HG03060 (cell line): ENCODE data around the gene NAALADL2.

Experiments
- ATAC-seq: cut with Tn5 transposase; IDR thresholded peaks from one replicate; pipeline ENCODE4 v1.9.1; 2021; ENCODE audit warnings: low read depth, moderate number of reproducible peaks; ENCODE audit not compliant: unreplicated experiment

NAALADL2 gene

DNA sequence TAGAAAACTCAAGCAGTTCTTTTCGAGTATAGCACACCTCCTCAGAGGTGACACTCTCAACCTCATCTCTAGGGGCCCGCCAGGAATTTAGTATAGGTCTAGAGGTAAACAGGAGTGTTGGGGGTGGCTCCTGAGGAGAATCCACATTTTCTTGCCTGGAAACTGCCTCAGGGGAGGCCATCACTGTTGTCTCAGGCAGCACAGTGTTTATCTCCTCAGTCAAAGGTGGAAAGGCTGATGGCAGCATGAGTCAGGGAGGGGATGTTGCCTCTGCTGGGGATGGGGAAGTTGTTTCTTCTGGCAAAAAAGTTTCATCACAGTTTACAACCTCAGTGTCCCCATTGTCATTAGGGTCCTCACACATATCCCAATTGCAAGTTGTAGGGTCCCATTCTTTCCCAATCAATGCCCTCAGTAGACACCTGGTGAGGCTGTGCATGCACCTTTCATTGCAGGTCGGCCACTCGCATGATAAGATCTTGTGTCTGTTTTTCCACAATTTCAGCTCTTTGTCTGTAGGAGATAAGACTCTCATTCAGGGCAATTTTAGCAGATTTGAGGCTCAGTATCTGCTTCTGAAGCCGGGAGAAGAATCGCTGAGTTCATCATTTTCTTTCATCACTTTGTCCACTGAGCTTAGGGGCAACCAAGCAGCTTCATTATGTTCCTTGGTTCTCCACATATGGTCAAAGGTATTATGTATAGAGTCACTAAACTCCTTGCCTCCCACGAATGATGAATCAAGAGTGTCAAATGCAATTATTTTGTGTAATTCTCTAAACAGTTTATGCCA lies 25.8 kb downstream of the NAALADL2 start:
- ATAC-seq: no peak

DNA sequence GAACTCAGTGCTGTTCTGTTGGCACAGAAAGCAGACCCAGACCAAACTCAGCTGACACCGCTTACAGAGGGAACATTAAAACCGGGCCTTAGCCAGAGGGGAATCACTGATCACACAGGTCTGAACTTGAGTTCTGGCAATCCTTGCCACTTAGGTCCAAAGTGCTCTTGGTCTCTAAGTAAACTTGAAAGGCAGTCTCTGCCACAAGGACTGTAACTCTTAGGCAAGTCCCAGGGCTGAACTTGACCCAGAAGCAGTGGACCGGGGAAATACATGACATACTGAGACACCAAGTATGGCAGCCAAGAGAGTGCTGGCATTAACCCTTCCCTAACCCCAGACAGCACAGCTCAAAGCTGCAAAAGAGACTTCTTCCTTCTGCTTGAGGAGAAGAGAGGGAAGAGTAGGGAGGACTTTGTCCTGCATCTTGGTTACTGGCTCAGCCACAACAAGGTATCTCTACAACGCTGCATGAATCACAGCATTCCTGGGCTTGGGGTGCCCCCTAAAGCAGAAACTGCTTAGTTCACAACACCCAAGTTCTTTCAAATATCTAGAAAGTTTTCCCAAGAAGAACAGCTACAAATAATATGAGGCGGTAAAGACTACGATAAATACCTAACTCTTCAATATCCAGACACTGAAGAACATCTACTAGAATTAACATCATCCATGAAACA lies 32.5 kb downstream of the NAALADL2 start:
- ATAC-seq: no peak

DNA sequence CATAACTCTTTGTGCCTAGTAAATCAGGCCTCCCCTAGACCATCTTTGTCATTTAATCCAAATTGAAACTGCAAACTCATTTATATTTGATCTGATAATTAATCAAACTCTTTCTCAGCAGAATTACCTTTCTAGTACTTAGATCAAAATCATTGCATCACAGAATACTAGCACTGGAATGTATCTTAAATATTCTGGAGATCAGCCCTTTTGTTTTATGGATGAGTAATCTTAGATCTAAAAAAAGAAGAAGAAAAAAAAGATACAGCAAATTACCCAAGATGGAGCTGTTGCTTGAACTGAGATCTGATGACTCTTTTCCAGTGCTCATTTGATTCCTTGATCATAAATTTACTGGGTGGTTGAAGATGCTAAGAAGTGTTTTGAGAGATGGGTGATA lies 47.9 kb downstream of the NAALADL2 start:
- no peak for ATAC-seq

DNA sequence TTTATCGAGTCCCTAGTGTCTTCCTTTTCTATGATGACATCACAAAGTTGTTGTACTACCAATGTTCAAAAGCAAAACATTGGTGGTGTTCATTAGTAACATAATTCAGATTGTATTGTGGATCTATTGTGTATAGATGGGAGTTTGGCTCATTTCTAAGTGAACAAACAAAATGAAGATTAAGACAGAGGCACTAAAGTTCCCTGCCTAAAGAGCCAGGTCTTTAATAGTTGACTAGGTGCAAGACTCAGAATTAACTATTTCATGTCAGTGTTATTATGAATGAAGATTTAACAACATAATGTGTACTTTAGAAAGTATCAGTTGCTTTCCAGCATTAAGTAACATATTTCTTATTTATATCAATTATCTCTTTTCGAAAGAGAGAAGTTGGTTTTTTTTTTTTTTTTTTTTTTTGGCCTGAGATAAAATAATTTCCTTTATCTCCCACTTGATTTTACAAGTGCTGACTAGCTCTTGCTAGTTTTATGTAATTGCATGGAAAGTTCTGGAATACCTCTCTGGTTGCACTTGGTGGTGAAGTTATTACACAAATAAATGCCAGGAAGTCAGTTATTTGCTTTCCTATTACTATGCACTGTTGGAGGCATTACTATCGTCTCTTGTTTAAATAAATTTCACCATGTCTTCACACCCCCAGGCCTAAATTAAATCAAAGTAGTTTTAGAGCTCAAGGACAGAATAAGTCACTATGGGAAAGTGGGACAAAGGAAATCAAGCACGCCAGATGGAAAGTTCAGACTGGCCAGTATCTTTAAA lies 48.7 kb downstream of the NAALADL2 start:
- ATAC-seq: no peak

DNA sequence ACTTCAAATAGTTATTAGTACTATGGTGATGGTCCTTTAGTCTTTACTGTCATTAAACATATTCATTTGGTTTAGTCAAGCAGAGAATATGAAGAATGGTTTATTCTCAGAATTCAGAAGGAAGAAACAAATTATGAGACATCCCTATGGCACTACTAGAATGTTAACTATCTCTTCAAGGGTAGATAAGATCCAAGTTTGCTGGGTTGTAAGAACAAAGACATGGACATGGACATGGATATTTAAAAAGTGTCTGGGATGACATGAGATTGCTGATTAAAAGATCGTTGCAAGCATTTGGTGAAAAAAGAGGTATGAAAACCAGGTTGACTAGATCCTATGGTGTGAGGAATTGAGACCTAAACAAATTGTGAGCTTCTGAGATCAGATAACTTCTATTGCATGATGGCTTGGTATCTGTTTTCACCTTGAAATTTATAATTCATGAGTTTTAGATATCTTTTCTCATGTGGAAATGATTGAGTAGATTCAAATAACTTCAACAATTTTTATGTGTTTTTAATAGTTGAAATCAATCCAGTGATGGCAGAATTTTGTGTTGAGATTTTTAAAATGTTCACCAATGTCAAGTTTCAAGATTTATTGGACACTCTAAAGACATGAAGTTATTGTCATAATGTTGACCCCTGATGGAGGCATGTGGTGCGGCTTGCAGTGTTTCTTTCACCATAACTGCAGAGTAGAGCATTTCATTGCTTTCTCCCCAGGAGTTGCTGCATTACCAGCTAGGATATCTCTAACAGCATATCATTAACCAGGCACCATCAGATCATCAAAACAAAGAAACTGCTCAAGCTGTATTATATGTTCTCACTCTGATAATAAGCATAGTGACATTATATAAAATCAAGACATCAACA lies 72.6 kb downstream of the NAALADL2 start:
- ATAC-seq: no peak

DNA sequence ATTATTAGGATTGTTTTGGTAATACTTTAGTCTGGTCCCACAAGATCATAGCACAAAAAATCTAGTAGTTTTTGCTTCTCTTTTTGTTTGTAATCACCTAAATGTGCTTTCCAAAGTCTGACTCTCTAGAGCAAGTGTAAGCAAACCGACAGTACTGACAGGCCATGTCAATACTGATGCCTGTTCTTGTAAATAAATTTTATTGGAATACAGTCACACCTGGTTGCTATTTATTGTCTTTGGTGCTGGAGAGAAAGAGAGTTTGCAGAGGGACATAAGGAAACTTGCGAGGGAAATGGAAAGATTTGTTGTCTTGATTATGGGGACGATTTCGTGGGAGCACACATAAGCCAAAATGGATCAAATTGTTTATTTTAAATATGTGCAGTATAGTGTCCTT lies 77.5 kb downstream of the NAALADL2 start:
- no peak for ATAC-seq

DNA sequence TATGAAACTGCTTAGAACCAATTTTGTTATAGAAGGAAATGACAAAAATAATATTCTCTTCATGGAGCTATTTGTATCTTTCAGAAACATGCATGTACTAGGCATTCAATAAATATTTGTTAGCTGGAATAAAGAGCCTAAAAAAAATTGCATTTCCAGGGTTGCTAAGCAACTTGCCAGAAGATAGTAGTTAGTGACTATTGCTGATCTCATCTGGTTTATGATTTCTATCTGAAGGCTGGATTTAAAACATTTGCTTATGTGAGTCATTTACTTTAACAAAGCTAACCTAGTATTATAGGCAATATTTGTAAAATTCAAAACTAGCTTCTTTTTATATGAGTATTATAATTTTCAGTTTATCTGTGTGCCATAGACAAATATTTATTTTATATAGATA lies 78.3 kb downstream of the NAALADL2 start:
- no peak for ATAC-seq

DNA sequence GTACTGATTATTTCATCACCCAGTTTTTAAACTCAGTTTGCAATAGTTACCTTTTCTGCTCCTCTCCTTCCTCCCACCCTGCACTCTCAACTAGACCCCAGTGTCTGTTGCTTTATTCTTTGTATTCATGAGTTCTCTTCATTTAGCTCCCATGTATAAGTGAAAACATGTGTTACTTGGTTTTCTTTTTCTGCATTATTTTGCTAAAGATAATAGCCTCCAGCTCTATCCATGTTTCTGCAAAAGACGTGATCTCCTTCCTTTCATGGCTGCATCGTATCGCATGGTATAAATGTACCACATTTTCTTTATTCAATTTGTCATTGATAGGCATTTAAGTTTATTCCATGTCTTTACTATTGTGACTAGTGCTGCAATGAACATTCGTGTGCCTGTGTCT lies 79.0 kb downstream of the NAALADL2 start:
- ATAC-seq: no peak

DNA sequence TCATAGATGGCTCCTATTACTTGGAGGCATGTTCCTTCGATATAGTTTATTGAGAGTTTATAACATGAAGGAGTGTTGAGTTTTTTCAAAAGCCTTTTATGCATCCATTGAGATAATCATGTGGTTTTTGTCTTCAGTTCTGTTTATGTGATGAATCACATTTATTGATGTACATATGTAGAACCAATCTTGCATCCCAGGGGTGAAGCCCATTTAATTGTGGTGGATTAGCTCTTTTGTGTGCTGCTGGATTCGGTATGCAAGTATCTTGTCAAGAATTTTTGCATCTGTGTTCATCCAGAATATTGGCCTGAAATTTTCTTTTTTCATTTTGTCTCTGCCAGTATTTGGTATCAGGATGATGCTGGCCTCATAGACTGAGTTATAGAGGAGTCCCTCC lies 81.0 kb downstream of the NAALADL2 start:
- ATAC-seq: no peak

DNA sequence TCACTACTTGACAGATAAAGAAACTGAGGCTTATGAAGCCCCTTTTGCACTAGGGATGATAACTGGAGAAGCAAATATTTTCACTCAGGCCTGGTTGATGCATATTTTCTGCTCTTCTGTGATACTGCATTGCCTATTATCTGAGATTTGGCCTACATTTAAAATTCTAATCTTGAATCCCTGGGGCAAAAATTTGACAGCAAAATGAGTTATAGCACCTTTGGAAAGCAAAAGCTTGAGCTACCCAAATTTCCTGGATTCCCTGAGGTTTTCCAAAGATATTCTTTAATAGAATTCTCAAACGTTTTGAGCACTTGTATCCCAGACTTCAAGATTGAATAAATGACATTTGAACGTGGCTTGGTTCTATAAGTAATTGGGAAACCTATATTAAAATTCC lies 86.1 kb downstream of the NAALADL2 start:
- ATAC-seq: no peak

DNA sequence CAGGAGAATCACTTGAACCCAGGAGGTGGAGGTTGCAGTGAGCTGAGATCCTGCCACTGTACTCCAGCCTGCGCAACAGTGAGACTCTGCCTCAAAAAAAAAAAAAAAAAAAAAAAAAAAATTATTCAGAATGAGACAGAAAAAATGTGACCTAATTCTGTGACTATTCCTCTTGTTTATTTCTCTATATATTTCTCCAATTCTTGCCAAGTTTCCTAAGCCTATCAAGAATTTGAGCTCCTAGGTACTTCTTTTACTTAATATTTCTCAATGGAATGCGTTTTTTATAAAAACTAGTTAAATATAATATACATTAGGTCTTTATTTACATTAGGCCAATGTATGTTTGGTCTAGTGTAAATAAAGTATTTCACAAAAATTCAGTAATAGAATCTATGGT lies 86.8 kb downstream of the NAALADL2 start:
- ATAC-seq: no peak

DNA sequence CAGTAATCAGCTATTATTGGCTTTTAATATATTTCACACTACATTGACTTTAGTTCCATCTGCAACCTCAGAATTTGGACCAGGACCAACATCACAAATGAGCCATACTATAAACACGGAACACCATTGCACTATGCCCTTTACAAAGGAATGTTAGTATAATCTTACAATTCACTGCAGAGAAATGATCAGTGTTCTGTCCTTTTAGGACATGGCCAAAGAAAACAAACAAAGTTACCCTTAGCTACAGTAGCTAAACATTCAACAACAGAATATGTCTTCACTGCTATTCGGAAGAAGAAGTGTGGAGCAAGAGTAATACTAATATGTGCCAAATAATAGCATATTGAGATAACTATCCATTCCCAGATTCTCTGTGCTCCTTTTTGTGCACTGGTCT lies 90.4 kb downstream of the NAALADL2 start:
- ATAC-seq: no peak

DNA sequence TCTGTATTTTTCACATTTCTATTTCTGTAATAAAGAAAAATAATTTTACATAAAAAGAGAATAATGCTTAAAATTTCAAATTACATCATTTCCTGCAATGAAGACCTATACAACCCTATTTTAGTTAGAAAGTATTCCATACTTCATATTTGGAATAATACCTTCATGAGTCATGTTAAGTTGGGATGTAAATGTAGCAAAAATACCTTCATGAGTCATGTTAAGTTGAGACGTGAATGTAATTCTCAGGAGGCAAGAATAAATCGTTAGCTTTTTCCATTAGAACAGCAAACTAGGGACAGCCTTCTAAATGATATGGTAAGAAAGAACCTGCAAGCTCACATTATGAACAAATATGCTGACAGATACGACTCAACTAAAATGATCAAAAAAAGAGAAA lies 91.9 kb downstream of the NAALADL2 start:
- ATAC-seq: no peak

DNA sequence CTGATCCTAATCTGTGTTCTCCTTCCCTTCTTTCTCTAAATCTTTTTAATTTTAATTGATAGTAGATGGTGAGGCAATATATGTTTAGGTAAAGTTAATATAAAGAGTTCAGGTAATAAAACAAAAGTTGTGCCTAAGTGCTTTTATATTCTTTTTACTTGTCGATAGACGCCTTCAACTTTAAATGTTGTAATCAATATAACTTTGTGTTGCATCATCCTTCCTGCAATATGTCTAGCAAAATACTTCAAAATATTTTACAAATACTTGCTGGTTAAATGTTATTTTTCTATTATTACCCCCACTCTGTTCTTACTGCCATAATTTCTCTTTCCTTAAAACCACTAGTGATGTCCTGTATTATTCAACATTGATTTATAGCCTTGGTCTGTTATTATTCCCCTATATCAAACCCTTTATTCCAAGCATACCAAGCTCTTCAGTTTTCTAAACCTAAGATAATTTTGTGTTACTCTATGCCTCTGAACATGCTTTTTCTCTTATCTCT lies 92.4 kb downstream of the NAALADL2 start:
- no peak for ATAC-seq

DNA sequence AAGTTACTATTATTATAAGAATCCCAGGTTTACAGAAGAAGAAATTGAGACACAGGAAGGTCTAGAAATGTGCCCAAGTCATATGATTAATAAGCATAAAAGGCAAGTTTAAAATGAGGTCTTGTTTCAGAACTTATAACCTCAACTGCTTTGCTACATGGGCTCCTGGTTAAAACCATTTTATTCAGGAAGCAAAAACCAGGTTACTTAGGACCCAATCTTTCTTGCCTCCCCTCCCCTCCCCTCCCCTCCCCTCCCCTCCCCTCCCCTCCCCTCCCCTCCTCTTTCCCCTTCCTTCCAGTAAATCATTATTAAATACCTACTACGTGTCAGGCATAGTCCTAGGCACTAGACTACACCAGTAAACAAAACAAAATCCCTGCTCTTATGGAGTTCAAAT lies 93.9 kb downstream of the NAALADL2 start:
- ATAC-seq: no peak

DNA sequence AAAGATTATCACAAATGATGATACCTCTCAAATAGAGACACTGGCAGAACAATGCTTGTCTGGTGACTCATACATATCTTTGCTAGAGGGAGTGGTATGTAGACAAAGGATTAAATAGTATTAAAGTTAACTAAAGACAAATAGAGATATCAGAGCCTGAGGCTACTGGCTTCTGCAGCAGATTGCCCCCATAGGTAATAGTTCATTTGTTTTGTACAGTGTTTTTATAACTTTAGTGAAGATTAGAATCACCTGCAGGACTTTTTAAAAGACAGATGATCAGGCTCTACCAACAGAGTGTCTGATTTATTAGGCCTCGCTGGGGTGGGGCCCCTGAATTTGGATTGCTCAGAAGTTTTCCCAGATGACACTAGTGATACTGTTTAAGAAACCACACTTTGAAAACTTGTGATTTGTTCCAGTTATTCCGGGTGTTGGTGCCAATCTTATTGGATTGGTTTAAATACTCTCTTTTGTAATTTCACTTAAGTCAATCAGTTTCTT lies 96.4 kb downstream of the NAALADL2 start:
- ATAC-seq: no peak

DNA sequence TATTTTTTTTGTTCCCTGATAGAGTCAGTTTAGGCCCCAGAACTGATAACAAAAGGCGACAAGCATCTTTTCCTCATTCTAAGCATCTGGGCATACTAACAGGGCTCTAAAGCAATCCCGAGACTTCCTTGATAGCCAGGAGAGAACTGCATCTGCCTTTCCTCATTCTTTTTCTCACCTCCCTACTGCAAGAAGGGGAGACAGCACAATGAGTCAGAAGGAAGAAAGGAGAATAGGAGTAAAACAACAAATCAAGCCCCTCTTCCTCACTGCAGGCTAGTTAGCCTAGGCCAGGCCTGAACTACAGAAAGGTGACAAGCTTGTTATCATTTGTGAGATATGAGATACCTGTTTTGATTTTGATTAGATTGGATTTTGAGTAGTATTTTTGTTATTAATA lies 97.9 kb downstream of the NAALADL2 start:
- no peak for ATAC-seq

DNA sequence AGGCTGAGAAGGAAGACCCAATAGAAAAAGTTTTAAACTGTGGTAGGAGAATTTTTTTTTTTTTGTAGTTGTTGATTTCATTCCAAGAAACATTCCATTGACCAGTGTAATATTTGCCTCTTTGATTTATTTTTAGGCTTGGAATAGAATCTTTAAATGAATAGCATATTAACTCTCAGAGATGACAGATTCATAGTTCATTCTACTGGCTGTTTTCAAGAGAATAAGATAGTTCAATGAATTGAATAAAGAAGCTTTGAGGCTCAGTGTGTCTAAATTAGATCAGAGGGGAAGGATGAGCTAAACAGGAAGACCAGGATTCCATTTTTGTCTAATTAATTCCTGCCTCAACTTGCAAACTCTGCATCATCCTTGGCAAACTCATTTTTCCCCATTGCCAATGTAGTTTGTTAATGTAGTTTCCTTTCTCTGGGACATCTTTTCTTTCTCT lies 98.4 kb downstream of the NAALADL2 start:
- no peak for ATAC-seq

DNA sequence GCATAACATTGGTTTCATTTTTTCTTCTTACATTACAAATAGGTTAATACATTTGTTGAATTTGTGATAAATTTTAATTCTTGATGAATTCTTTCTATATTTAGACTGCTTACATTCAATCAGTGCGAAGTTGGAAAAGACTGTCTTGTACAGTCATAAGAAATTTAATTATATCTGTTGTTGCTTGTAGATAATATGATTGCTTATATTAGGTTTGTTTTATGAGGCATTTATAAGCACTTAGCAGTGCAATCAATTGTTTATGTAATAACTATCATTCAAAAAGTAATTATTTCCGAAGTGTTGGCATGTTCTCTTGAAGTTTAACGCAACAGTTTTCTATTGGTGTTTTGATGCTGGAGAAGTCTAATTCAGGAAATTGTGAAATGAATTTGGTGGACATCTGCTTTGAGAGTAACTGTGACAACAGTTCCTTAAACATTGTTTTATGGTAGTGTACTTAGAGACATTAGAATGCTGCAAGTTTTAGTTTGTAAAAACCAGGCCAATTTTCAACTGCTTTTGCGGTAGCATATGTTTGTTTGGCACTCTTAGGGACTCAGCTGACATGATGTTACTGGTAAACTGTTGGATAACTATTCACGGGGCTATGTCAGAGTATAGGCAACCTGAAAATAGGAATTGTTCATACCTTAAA lies 99.7 kb downstream of the NAALADL2 start:
- ATAC-seq: no peak
